SK-N-MC (cell line): Measurements from ENCODE around the gene IL1A.

Experiments used
- EZH2 ChIP-seq: fragments of 200-600 bp; sonication (generic); IDR thresholded peaks from one replicate; pipeline ENCODE4 v1.6.1; 2017; ENCODE audit warnings: antibody characterized with exemption
- POLR2AphosphoS5 ChIP-seq: IDR thresholded peaks from 2 replicates; pipeline ENCODE4 v1.6.1; 2012; ENCODE audit warnings: mild to moderate bottlenecking, low read depth, low read length, borderline replicate concordance

DNA sequence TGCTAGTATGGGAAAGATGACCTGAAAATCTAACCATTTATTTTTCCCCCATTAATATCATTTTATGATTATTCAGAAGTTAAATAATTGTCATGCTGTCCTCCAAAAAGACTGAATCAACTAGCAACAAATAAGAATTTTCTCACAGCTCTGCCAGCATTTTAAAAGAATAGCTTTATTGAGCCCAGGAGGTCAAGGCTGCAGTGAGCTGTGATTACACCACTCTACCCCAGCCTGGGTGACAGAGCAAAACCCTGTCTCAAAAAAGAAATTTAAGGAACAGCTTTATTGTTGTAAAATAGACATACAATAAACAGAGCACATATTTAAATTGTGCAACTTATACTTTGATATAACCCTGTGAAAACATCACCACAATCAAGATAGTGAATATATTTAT, 24.8 kb upstream of the IL1A start:
- TF ChIP-seq POLR2AphosphoS5 (no peak), EZH2 (no peak)
